ENCODE data around the gene ZBTB40.

The ZBTB40 gene

GRCh38 chr1:22527555-22528296 is 76.1 kb downstream of the ZBTB40 start:
- Histone ChIP-seq H3K9me2 (ENCODE audit: low read depth, low read length) (no peaks in the 10 kb centered on the region), H3F3A (ENCODE audit: insufficient read depth, low read length) (no peaks in the 10 kb centered on the region), H3K4me2 (ENCODE audit: low read length) (no peak overlapping the region), H3K9me3 (ENCODE audit: low read length) (no peaks in the 10 kb centered on the region), H3K36me3 (ENCODE audit: insufficient read depth, low read length) (peaks cover 20% of the 10 kb centered on the region; the same call in 1 of the 2 replicates), H3K79me2 (ENCODE audit: insufficient read depth, low read length) (no peaks in the 10 kb centered on the region), H3K9ac (ENCODE audit: low read length) (no peak overlapping the region), H2AFZ (ENCODE audit: low read length) (no peak overlapping the region), H3K4me3 (ENCODE audit: low read depth, low read length, poor library complexity, severe bottlenecking) (no peak overlapping the region), H3K27me3 (ENCODE audit: insufficient read depth, low read length) (no peaks in the 10 kb centered on the region), H3K27ac (ENCODE audit: low read depth, low read length, poor library complexity, severe bottlenecking) (no peak overlapping the region), H3K4me1 (ENCODE audit: insufficient read depth, low read length, severe bottlenecking) (no peaks in the 10 kb centered on the region), H4K20me1 (ENCODE audit: insufficient read depth, low read length) (no peaks in the 10 kb centered on the region)
- TF ChIP-seq EZH2 (IDR thresholded peaks at IDR 0.05; ENCODE audit: borderline replicate concordance, low read length): no peak
- TF ChIP-seq, protein P1, sequence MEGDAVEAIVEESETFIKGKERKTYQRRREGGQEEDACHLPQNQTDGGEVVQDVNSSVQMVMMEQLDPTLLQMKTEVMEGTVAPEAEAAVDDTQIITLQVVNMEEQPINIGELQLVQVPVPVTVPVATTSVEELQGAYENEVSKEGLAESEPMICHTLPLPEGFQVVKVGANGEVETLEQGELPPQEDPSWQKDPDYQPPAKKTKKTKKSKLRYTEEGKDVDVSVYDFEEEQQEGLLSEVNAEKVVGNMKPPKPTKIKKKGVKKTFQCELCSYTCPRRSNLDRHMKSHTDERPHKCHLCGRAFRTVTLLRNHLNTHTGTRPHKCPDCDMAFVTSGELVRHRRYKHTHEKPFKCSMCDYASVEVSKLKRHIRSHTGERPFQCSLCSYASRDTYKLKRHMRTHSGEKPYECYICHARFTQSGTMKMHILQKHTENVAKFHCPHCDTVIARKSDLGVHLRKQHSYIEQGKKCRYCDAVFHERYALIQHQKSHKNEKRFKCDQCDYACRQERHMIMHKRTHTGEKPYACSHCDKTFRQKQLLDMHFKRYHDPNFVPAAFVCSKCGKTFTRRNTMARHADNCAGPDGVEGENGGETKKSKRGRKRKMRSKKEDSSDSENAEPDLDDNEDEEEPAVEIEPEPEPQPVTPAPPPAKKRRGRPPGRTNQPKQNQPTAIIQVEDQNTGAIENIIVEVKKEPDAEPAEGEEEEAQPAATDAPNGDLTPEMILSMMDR (IDR thresholded peaks at IDR 0.05; ENCODE audit: low read length): no peak

DNA sequence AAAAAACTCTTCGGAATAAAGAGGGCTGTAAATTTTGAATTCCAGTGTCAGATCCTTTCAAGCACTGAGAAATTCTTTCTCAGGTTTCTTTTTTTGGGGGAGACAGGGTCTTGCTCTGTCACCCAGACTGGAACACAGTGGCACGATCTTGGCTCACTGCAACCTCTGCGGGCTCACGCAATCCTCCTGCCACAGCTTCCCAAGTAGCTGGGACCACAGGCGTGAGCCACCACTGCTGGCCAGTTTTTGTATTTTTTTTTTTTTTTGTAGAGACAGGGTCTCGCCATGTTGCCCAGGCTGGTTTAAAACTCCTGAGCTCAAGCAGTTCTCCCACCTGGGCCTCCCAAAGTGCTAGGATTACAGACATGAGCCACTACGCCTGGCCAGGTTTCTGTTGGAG is 76.8 kb downstream of the ZBTB40 start:
- Histone ChIP-seq H4K20me1 (ENCODE audit: insufficient read depth, low read length) (no peaks in the 10 kb centered on the region), H3K9ac (ENCODE audit: low read length) (no peak overlapping the region), H3K4me1 (ENCODE audit: insufficient read depth, low read length, severe bottlenecking) (no peaks in the 10 kb centered on the region), H3K27ac (ENCODE audit: low read depth, low read length, poor library complexity, severe bottlenecking) (no peak overlapping the region), H3K27me3 (ENCODE audit: insufficient read depth, low read length) (no peaks in the 10 kb centered on the region), H3K9me2 (ENCODE audit: low read depth, low read length) (no peaks in the 10 kb centered on the region), H3K79me2 (ENCODE audit: insufficient read depth, low read length) (no peaks in the 10 kb centered on the region), H2AFZ (ENCODE audit: low read length) (no peak overlapping the region), H3K36me3 (ENCODE audit: insufficient read depth, low read length) (peaks cover 20% of the 10 kb centered on the region; the same call in 1 of the 2 replicates), H3F3A (ENCODE audit: insufficient read depth, low read length) (no peaks in the 10 kb centered on the region), H3K9me3 (ENCODE audit: low read length) (no peaks in the 10 kb centered on the region), H3K4me2 (ENCODE audit: low read length) (no peak overlapping the region), H3K4me3 (ENCODE audit: low read depth, low read length, poor library complexity, severe bottlenecking) (no peak overlapping the region)
- TF ChIP-seq, protein P1 (IDR thresholded peaks at IDR 0.05; ENCODE audit: low read length): no peak
- no peak for TF ChIP-seq EZH2 (IDR thresholded peaks at IDR 0.05; ENCODE audit: borderline replicate concordance, low read length)

- Histone ChIP-seq H3K27ac (ENCODE audit: low read depth, low read length, poor library complexity, severe bottlenecking) (no peak overlapping the region), H4K20me1 (ENCODE audit: insufficient read depth, low read length) (no peaks in the 10 kb centered on the region), H3F3A (ENCODE audit: insufficient read depth, low read length) (no peaks in the 10 kb centered on the region), H3K27me3 (ENCODE audit: insufficient read depth, low read length) (no peaks in the 10 kb centered on the region), H3K9me3 (ENCODE audit: low read length) (no peaks in the 10 kb centered on the region), H3K79me2 (ENCODE audit: insufficient read depth, low read length) (no peaks in the 10 kb centered on the region), H3K9me2 (ENCODE audit: low read depth, low read length) (no peaks in the 10 kb centered on the region), H3K4me1 (ENCODE audit: insufficient read depth, low read length, severe bottlenecking) (no peaks in the 10 kb centered on the region), H3K36me3 (ENCODE audit: insufficient read depth, low read length) (peaks cover 9% of the 10 kb centered on the region; the same call in 1 of the 2 replicates), H3K4me2 (ENCODE audit: low read length) (no peak overlapping the region), H3K4me3 (ENCODE audit: low read depth, low read length, poor library complexity, severe bottlenecking) (no peak overlapping the region), H2AFZ (ENCODE audit: low read length) (no peak overlapping the region), H3K9ac (ENCODE audit: low read length) (no peak overlapping the region)
- TF ChIP-seq, protein P1 (IDR thresholded peaks at IDR 0.05; ENCODE audit: low read length): no peak
- TF ChIP-seq EZH2 (IDR thresholded peaks at IDR 0.05; ENCODE audit: borderline replicate concordance, low read length): no peak
Measured at GRCh38 chr1:22529901-22530621, 78.4 kb downstream of the ZBTB40 start.

Data from OCI-LY1 (cell line).